GM23338 (cell line): ENCODE data around the gene HDAC6. TPM values are rescaled to one million over a fixed set of nuclear protein-coding genes. Genes with fewer than 3 reads are reported as not detected.

ENCODE experiments used
- ATAC-seq: fragments of 200-7000 bp; cut with Tn5 transposase; 3 replicates; pipeline ENCODE4 v1.9.1; 2020
- DNase-seq: peaks from one replicate; pipeline ENCODE4 v3.0.0-alpha.2; 2015; ENCODE audit warnings: low spot score
- H2AFZ ChIP-seq: fragments of 200-600 bp; sonication (generic); 2 replicates; pipeline ENCODE4 v1.8.0; 2016; ENCODE audit warnings: antibody characterized with exemption, mild to moderate bottlenecking, moderate library complexity
- H3F3A ChIP-seq: fragments of 200-600 bp; sonication (generic); replicated peaks from 2 replicates; pipeline ENCODE4 v1.8.0; 2017; ENCODE audit warnings: antibody characterized with exemption, mixed run types, low read depth
- H3K27ac ChIP-seq: fragments of 200-600 bp; sonication (generic); 2 replicates; pipeline ENCODE4 v1.6.1; 2016; ENCODE audit warnings: low read depth
- H3K27me3 ChIP-seq: fragments of 200-600 bp; sonication (generic); 2 replicates; pipeline ENCODE4 v1.8.0; 2016; ENCODE audit warnings: mild to moderate bottlenecking, mixed run types, moderate library complexity; ENCODE audit not compliant: insufficient read depth
- H3K36me3 ChIP-seq: fragments of 200-600 bp; sonication (generic); 2 replicates; pipeline ENCODE4 v1.8.0; 2016; ENCODE audit warnings: mild to moderate bottlenecking; ENCODE audit not compliant: insufficient read depth
- H3K4me1 ChIP-seq: fragments of 200-600 bp; sonication (generic); 2 replicates; pipeline ENCODE4 v1.8.0; 2016; ENCODE audit warnings: mild to moderate bottlenecking, moderate library complexity; ENCODE audit not compliant: insufficient read depth
- H3K4me2 ChIP-seq: fragments of 200-600 bp; sonication (generic); 2 replicates; pipeline ENCODE4 v1.7.1; 2017; ENCODE audit warnings: mixed run types
- H3K4me3 ChIP-seq: fragments of 200-600 bp; sonication (generic); 2 replicates; pipeline ENCODE4 v1.6.1; 2016; ENCODE audit warnings: mixed run types
- H3K79me2 ChIP-seq: fragments of 200-600 bp; sonication (generic); replicated peaks from 2 replicates; pipeline ENCODE4 v1.8.0; 2017; ENCODE audit warnings: mild to moderate bottlenecking; ENCODE audit not compliant: insufficient read depth
- H3K9me2 ChIP-seq: fragments of 200-600 bp; sonication (generic); 2 replicates; pipeline ENCODE4 v1.8.0; 2017; ENCODE audit not compliant: insufficient read depth
- H4K20me1 ChIP-seq: fragments of 200-600 bp; sonication (generic); replicated peaks from 2 replicates; pipeline ENCODE4 v1.8.0; 2017; ENCODE audit warnings: mild to moderate bottlenecking; ENCODE audit not compliant: insufficient read depth
- H3K27ac Mint-ChIP-seq: 2 replicates; pipeline ENCODE4 v1.8.0; 2020; ENCODE audit warnings: inconsistent platforms, mild to moderate bottlenecking, moderate library complexity, mixed read lengths
- H3K27me3 Mint-ChIP-seq: 3 replicates; pipeline ENCODE4 v1.8.0; 2022; ENCODE audit warnings: low read depth, mild to moderate bottlenecking, moderate library complexity, mixed read lengths, inconsistent platforms; ENCODE audit not compliant: insufficient read depth, poor library complexity
- H3K36me3 Mint-ChIP-seq: 3 replicates; pipeline ENCODE4 v1.8.0; 2021; ENCODE audit warnings: low read depth, mild to moderate bottlenecking, inconsistent platforms, moderate library complexity, mixed read lengths
- H3K4me1 Mint-ChIP-seq: 3 replicates; pipeline ENCODE4 v1.8.0; 2020; ENCODE audit warnings: mild to moderate bottlenecking, inconsistent platforms, mixed read lengths
- H3K4me3 Mint-ChIP-seq: 3 replicates; pipeline ENCODE4 v1.8.0; 2021; ENCODE audit warnings: moderate library complexity, mild to moderate bottlenecking, inconsistent platforms, mixed read lengths
- H3K9me3 Mint-ChIP-seq: 3 replicates; pipeline ENCODE4 v1.8.0; 2020; ENCODE audit warnings: moderate library complexity, mild to moderate bottlenecking, inconsistent platforms, mixed read lengths
- CREB1 ChIP-seq: fragments of 250-450 bp; sonication (Bioruptor Pico); IDR thresholded peaks from 2 replicates; pipeline ENCODE4 v1.5.0; 2020; ENCODE audit warnings: low read depth, mild to moderate bottlenecking, moderate library complexity
- CTCF ChIP-seq, 2 experiments: fragments of 200-600 bp in 1 of 2; sonication (generic) in 1 of 2; conservative IDR thresholded peaks; 2 replicates each; pipeline versions ENCODE4 v1.5.1 to v1.6.1; 2016 to 2017; ENCODE audit warnings: antibody characterized with exemption in 2 of 2, low read depth in 2 of 2, mild to moderate bottlenecking in 2 of 2, moderate library complexity in 1 of 2
- EZH2 ChIP-seq: fragments of 200-600 bp; sonication (generic); IDR thresholded peaks from one replicate; pipeline ENCODE4 v1.8.0; 2017; ENCODE audit warnings: antibody characterized with exemption, mild to moderate bottlenecking, low read depth; ENCODE audit not compliant: unreplicated experiment
- EZH2phosphoT487 ChIP-seq: fragments of 200-600 bp; sonication (generic); IDR thresholded peaks from one replicate; pipeline ENCODE4 v1.8.1; 2018; ENCODE audit warnings: antibody characterized with exemption; ENCODE audit not compliant: unreplicated experiment
- POLR2AphosphoS5 ChIP-seq: IDR thresholded peaks from 2 replicates; pipeline ENCODE4 v1.6.1; 2016; ENCODE audit warnings: antibody characterized with exemption, low read depth
- REST ChIP-seq: IDR thresholded peaks from one replicate; pipeline ENCODE4 v1.6.1; 2018; ENCODE audit warnings: antibody characterized with exemption; ENCODE audit not compliant: unreplicated experiment
- STAT1 ChIP-seq: IDR thresholded peaks from one replicate; pipeline ENCODE4 v1.6.1; 2016; ENCODE audit warnings: antibody characterized with exemption; ENCODE audit not compliant: unreplicated experiment
- ZNF331 ChIP-seq: fragments of 250-450 bp; sonication (Bioruptor Pico); IDR thresholded peaks from 2 replicates; pipeline ENCODE4 v1.5.0; 2020; ENCODE audit warnings: low read depth, mild to moderate bottlenecking, moderate library complexity
- polyA plus RNA-seq: library from polyadenylated mRNA; unstranded; fragments of >200 nt; fragmentation: Nextera tagmentation; extraction: Ambion mirVana; gene quantifications from 2 replicates; pipeline ENCODE4 v1.2.1, GENCODE V29; 2016
- total RNA-seq: library from RNA; depleted of rRNA; stranded (reverse); fragments of >200 nt; shearing (Covaris generic); gene quantifications from 2 replicates; pipeline ENCODE4 v1.2.3, GENCODE V29; 2014

Gene HDAC6
- total and polyA plus RNA-seq, 2 experiments from 2014 or later = 33.0 to 49.8 TPM

- no peak for TF ChIP-seq CREB1 (CRISPR knock-in tag)
- TF ChIP-seq EZH2 = no peak
- no peak for TF ChIP-seq ZNF331 (CRISPR knock-in tag)
- no peak for TF ChIP-seq EZH2phosphoT487
- TF ChIP-seq REST = no peak
- TF ChIP-seq STAT1 = no peak
These were observed 15.5 kb upstream of the HDAC6 start, which contains the start of gene GATA1 (continued) for GRCh38 chrX:48786341-48786800.

GRCh38 chrX:48786825-48787504 is 14.9 kb upstream of the HDAC6 start:
- Histone ChIP-seq H3K27me3 (no peaks in the 10 kb centered on the region), H3K27ac (no peak overlapping the region), H3K79me2 (no peaks in the 10 kb centered on the region), H3F3A (no peaks in the 10 kb centered on the region), H4K20me1 (no peaks in the 10 kb centered on the region), H3K4me2 (no peak overlapping the region), H3K4me3 (no peak overlapping the region), H3K36me3 (no peaks in the 10 kb centered on the region), H3K9me2 (no peaks in the 10 kb centered on the region), H2AFZ (no peak overlapping the region), H3K4me1 (no peaks in the 10 kb centered on the region)
- Mint-ChIP-seq H3K36me3 (no peaks in the 10 kb centered on the region; the same call in 2 of the 3 replicates), H3K4me3 (no peak overlapping the region), H3K27ac (no peak overlapping the region; the same call in 1 of the 2 replicates), H3K4me1 (no peaks in the 10 kb centered on the region; the same call in 2 of the 3 replicates), H3K9me3 (no peaks in the 10 kb centered on the region; the same call in 1 of the 3 replicates), H3K27me3 (peaks cover 5% of the 10 kb centered on the region)
- no peak for ATAC-seq
- no peak for TF ChIP-seq POLR2AphosphoS5
- TF ChIP-seq CTCF (conservative IDR thresholded peaks at IDR 0.05; ENCODE audit: low read depth in 2 of 2) = no peak
- no peak for TF ChIP-seq EZH2
- DNase-seq = no peak
